Measurements from ENCODE around the gene FAT1. TPM values are rescaled to one million over a fixed set of nuclear protein-coding genes. Genes with fewer than 3 reads are reported as not detected.

The FAT1 gene
- 3.6 and 4.1 TPM in 2 replicates for total RNA-seq

GRCh38 chr4:186723292-186724057 lies at the start of gene FAT1:
Gene FAT1, minus strand, starts transcription at chr4:186723856. Its CDS starts 14,029 bp downstream, at chr4:186709827.

GRCh38 chr4:186554914-186555827 lies 168.5 kb downstream of the FAT1 start, which contains the start of gene MTNR1A:
Gene MTNR1A, minus strand, starts transcription at chr4:186555567. Its CDS starts 202 bp downstream, at chr4:186555365.

Other genes starting within 250 kb of the FAT1 start
- gene MTNR1A, start 168.3 kb downstream of the FAT1 start, total RNA-seq: not detected in 2 replicates

All from vein endothelial cell (primary cell).